Tracheal epithelial cell (primary cell): ENCODE data around the gene CD79B. TPM values are rescaled to one million over a fixed set of nuclear protein-coding genes. Genes with fewer than 3 reads are reported as not detected.

Experiments used
- total RNA-seq: library from RNA; depleted of rRNA; stranded (reverse); fragments of >200 nt; gene quantifications from 2 replicates; pipeline ENCODE4 v1.2.1, GENCODE V29; 2014

CD79B gene
- total RNA-seq: not detected in 2 replicates

GRCh38 chr17:63931981-63932561, at the start of gene CD79B:
CD79B (minus strand) TSS chr17:63932331; CDS start chr17:63932261, 70 bp downstream.

GRCh38 chr17:63972796-63973195, 40.7 kb upstream of the CD79B start, which contains the start of gene SCN4A:
SCN4A (minus strand) TSS chr17:63972918; CDS start chr17:63972841, 77 bp downstream.

GRCh38 chr17:63918789-63919305, 13.3 kb downstream of the CD79B start, which contains the start of gene GH1:
GH1 (minus strand) TSS chr17:63918839; CDS start chr17:63918776, 63 bp downstream.

GRCh38 chr17:63911041-63911635, 21.0 kb downstream of the CD79B start, which contains the start of gene CSHL1:
CSHL1 (minus strand) TSS chr17:63911258; CDS start chr17:63911196, 62 bp downstream.

GRCh38 chr17:63896524-63897354, 35.4 kb downstream of the CD79B start, which contains the start of gene CSH1:
CSH1 (minus strand) TSS chr17:63896574; CDS start chr17:63896511, 63 bp downstream.

GRCh38 chr17:63881935-63882601, 50.1 kb downstream of the CD79B start, which contains the start of gene GH2:
GH2 (minus strand) TSS chr17:63881944; CDS start chr17:63881801, 143 bp downstream.

Other genes with a start within 250 kb of the CD79B start
- 4.5 and 10.4 TPM in 2 replicates for gene LIMD2, start 232.2 kb downstream of the CD79B start, total RNA-seq
- 5.8 and 7.5 TPM in 2 replicates for gene STRADA, start 190.5 kb downstream of the CD79B start, total RNA-seq
- 78.2 and 78.3 TPM in 2 replicates for gene CCDC47, start 158.7 kb downstream of the CD79B start, total RNA-seq
- gene DDX42, start 158.2 kb downstream of the CD79B start, total RNA-seq: 41.3 and 44.3 TPM in 2 replicates
- gene PSMC5, start 104.9 kb downstream of the CD79B start, total RNA-seq: 14.3 and 27.7 TPM in 2 replicates
- 55.2 and 66.3 TPM in 2 replicates for gene FTSJ3, start 104.7 kb downstream of the CD79B start, total RNA-seq
- 121 and 165 TPM in 2 replicates for gene SMARCD2, start 89.6 kb downstream of the CD79B start, total RNA-seq
- gene CSH2, start 58.7 kb downstream of the CD79B start, total RNA-seq: not detected in 2 replicates
- gene GH2, start 50.4 kb downstream of the CD79B start, total RNA-seq: not detected in 2 replicates
- gene CSH1, start 35.8 kb downstream of the CD79B start, total RNA-seq: not detected in 2 replicates
- not detected in 2 replicates for gene CSHL1, start 21.1 kb downstream of the CD79B start, total RNA-seq
- gene GH1, start 13.5 kb downstream of the CD79B start, total RNA-seq: not detected in 2 replicates
- gene SCN4A, start 40.6 kb upstream of the CD79B start, total RNA-seq: under 0.01 TPM in 1 of 2 replicates, not detected in the other
- gene PRR29, start 66.0 kb upstream of the CD79B start, total RNA-seq: not detected in 2 replicates
- gene ICAM2, start 88.3 kb upstream of the CD79B start, total RNA-seq: 0.43 and 5.5 TPM in 2 replicates
- 21.5 and 25.3 TPM in 2 replicates for gene ERN1, start 197.8 kb upstream of the CD79B start, total RNA-seq